K562 (cell line): ENCODE data around the gene CCL27. TPM values are rescaled to one million over a fixed set of nuclear protein-coding genes. Genes with fewer than 3 reads are reported as not detected.

ENCODE experiments used
- ATAC-seq: fragments of 200-7000 bp; cut with Tn5 transposase; 3 replicates; pipeline ENCODE4 v1.9.1; 2020; ENCODE audit warnings: moderate library complexity
- BruUV-seq: library from RNA; stranded (reverse); fragments of 400-500 nt; replicated peaks from 2 replicates; lab custom pipeline; 2021; lab: Mats Ljungman, UMichigan
- CTCF ChIA-PET: fragments of 300-600 bp; formaldehyde crosslinking; extraction: SDS; loops from one replicate; lab custom pipeline; 2021; ENCODE audit warnings: low intra/inter-chr PET ratio; lab: Yijun Ruan, JAX
- POLR2A ChIA-PET: fragments of 300-600, 350-650 bp; sonication (Branson Sonifier 250); formaldehyde crosslinking; extraction: SDS; loops from one replicate; lab custom pipeline; 2021; ENCODE audit warnings: antibody characterized with exemption, inconsistent platforms; lab: Yijun Ruan, JAX
- DNase-seq, 4 experiments: peaks; one replicate each; pipeline versions ENCODE4 v3.0.0 to v3.0.0-alpha.2; 2011 to 2018; ENCODE audit warnings: low spot score in 3 of 4, mixed read lengths in 3 of 4; ENCODE audit errors: extremely low read depth in 1 of 4
- FAIRE-seq: peaks from 2 replicates; lab custom pipeline; 2011; peaks lifted over from hg19 to GRCh38; lab: Jason Lieb, UNC
- H2AFZ ChIP-seq: 2 replicates; pipeline ENCODE4 v1.6.0; 2011; ENCODE audit warnings: low read depth, low read length, control low read depth, inconsistent platforms
- H3K27ac ChIP-seq: fragments of 200-600 bp; 3 replicates; pipeline ENCODE4 v1.8.0; 2011; ENCODE audit warnings: low read depth, mild to moderate bottlenecking, control low read depth, inconsistent platforms, low read length, moderate library complexity, mixed read lengths; ENCODE audit errors: extremely low read depth
- H3K27me3 ChIP-seq, 2 experiments: fragments of 300-600 bp in 1 of 2; 2 replicates in 1 of 2; 3 replicates in 1 of 2; pipeline versions ENCODE4 v1.6.0 to v1.8.0; 2011; ENCODE audit warnings: inconsistent platforms in 2 of 2, low read length in 2 of 2, mild to moderate bottlenecking in 1 of 2, mixed read lengths in 1 of 2, moderate library complexity in 1 of 2; ENCODE audit not compliant: control insufficient read depth in 2 of 2, insufficient read depth in 2 of 2
- H3K36me3 ChIP-seq: fragments of 300-600 bp; 3 replicates; pipeline ENCODE4 v1.8.0; 2011; ENCODE audit warnings: mild to moderate bottlenecking, low read length, inconsistent platforms; ENCODE audit not compliant: control insufficient read depth, insufficient read depth
- H3K4me1 ChIP-seq, 2 experiments: fragments of 200-600 bp in 1 of 2; replicated peaks in 1 of 2; 2 replicates in 1 of 2; 3 replicates in 1 of 2; pipeline versions ENCODE4 v1.5.1 to v1.8.0; 2011; ENCODE audit warnings: inconsistent platforms in 2 of 2, low read length in 2 of 2, mild to moderate bottlenecking in 1 of 2, mixed read lengths in 1 of 2, moderate library complexity in 1 of 2; ENCODE audit not compliant: control insufficient read depth in 2 of 2, insufficient read depth in 2 of 2
- H3K4me2 ChIP-seq: 2 replicates; pipeline ENCODE4 v1.6.1; 2011; ENCODE audit warnings: low read length, control low read depth, inconsistent platforms, mixed read lengths; ENCODE audit not compliant: insufficient read depth
- H3K4me3 ChIP-seq: fragments of 200-600 bp; sonication (generic), shearing (Covaris generic); 2 replicates; pipeline ENCODE4 v1.5.1; 2016; ENCODE audit warnings: control low read depth, inconsistent platforms
- H3K79me2 ChIP-seq: fragments of 200-600 bp; 3 replicates; pipeline ENCODE4 v1.8.0; 2011; ENCODE audit warnings: low read length, inconsistent platforms; ENCODE audit not compliant: control insufficient read depth, insufficient read depth
- H3K9ac ChIP-seq, 2 experiments: 2 replicates each; pipeline versions ENCODE4 v1.6.0 to v1.6.1; 2011; ENCODE audit warnings: low read depth in 2 of 2, low read length in 2 of 2, control low read depth in 1 of 2, inconsistent platforms in 1 of 2, mild to moderate bottlenecking in 1 of 2, mixed read lengths in 1 of 2; ENCODE audit not compliant: insufficient read depth in 1 of 2
- H3K9me1 ChIP-seq: one replicate; pipeline ENCODE4 v1.6.0; 2011; ENCODE audit warnings: inconsistent platforms, mild to moderate bottlenecking, low read length, moderate library complexity; ENCODE audit not compliant: control insufficient read depth, insufficient read depth
- H3K9me3 ChIP-seq: replicated peaks from 2 replicates; pipeline ENCODE4 v1.5.1; 2011; ENCODE audit warnings: low read depth, low read length, inconsistent platforms; ENCODE audit not compliant: control insufficient read depth, insufficient read depth
- H4K20me1 ChIP-seq: replicated peaks from 2 replicates; pipeline ENCODE4 v1.6.1; 2011; ENCODE audit warnings: low read length, inconsistent platforms, mixed read lengths; ENCODE audit not compliant: control insufficient read depth, insufficient read depth
- ARHGAP35 ChIP-seq: fragments of 450-650 bp; IDR thresholded peaks from 2 replicates; pipeline ENCODE4 v1.6.1; 2018; ENCODE audit not compliant: partially characterized antibody
- HNRNPLL ChIP-seq: fragments of 200-400 bp; formaldehyde crosslinking; IDR thresholded peaks from 2 replicates; pipeline ENCODE4 v1.6.1; 2017; ENCODE audit warnings: low read length, low read depth, mild to moderate bottlenecking; ENCODE audit not compliant: poor library complexity, severe bottlenecking
- PHF20 ChIP-seq: fragments of 450-650 bp; IDR thresholded peaks from 2 replicates; pipeline ENCODE4 v1.6.1; 2018; ENCODE audit not compliant: partially characterized antibody
- ZNF444 ChIP-seq: fragments of 250-450 bp; sonication (Bioruptor Pico); IDR thresholded peaks from 2 replicates; pipeline ENCODE4 v1.4.0; 2020; ENCODE audit warnings: mild to moderate bottlenecking, moderate library complexity
- WGBS: fragments of 100-300 bp; shearing (Covaris generic); methylation state at CpG from one replicate; pipeline ENCODE4 v1.1.6; 2016; ENCODE audit warnings: low coverage, mixed read lengths; ENCODE audit not compliant: insufficient coverage; ENCODE audit errors: missing lambda C conversion rate; 5-methylcytosine and 5-hydroxymethylcytosine counted together
- in situ Hi-C: fragments of 300-500 bp; cut with MboI; formaldehyde crosslinking; loops from 4 replicates; pipeline ENCODE4 v1.15.0; 2018; ENCODE audit warnings: inconsistent platforms, mixed read lengths
- intact Hi-C: fragments of 100-400 bp; cut with micrococcal nuclease; formaldehyde crosslinking; loops from 2 replicates; pipeline ENCODE4 v1.14.2; 2022
- polyA plus RNA-seq, 8 experiments: library from polyadenylated mRNA; depleted of rRNA in 4 of 8; stranded (reverse) in 5 of 8; unstranded in 3 of 8; fragments of >200 nt; fragmentation: Nextera tagmentation in 2 of 8; fragmentation: Illumina TruSeq in 1 of 8; extraction: Ambion mirVana in 2 of 8; extraction: Trizol in 1 of 8; gene quantifications; 2 replicates each; pipeline versions ENCODE4 v1.2.1 to v1.2.3, GENCODE V29; 2011 to 2014; ENCODE audit warnings: inconsistent platforms in 1 of 8, missing spikeins in 1 of 8
- total RNA-seq, 7 experiments: library from RNA; depleted of rRNA in 6 of 7; stranded (reverse); fragments of >200 nt in 6 of 7; fragmentation: Illumina TruSeq in 2 of 7; extraction: Trizol in 2 of 7; gene quantifications; 2 replicates each; pipeline versions ENCODE4 v1.2.1 to v1.2.3, GENCODE V29; 2011 to 2021; ENCODE audit warnings: low replicate concordance in 1 of 7
- TF ChIP-seq, protein P1 (sequence below): fragments of 200-800 bp; sonication (Bioruptor generic); IDR thresholded peaks from 2 replicates; pipeline ENCODE4 v1.6.1; 2017; ENCODE audit warnings: missing genetic modification characterization, missing compliant biosample characterization
- TF ChIP-seq, protein P2 (sequence below), 3 experiments: IDR thresholded peaks in 2 of 3; conservative IDR thresholded peaks in 1 of 3; 2 replicates each; pipeline ENCODE4 v1.5.1; 2011 to 2012; ENCODE audit warnings: low read length in 3 of 3, mild to moderate bottlenecking in 3 of 3, control low read depth in 2 of 3, improper control_type of control experiment in 1 of 3, inconsistent platforms in 1 of 3, low read depth in 1 of 3, mixed read lengths in 1 of 3, moderate library complexity in 1 of 3; ENCODE audit not compliant: insufficient read depth in 2 of 3
- TF ChIP-seq, protein P3 (sequence below), 2 experiments: IDR thresholded peaks; 2 replicates each; pipeline ENCODE4 v1.6.1; 2011; ENCODE audit warnings: borderline replicate concordance in 1 of 2, control low read depth in 1 of 2, low read depth in 1 of 2, low read length in 1 of 2, mild to moderate bottlenecking in 1 of 2, mixed read lengths in 1 of 2, moderate library complexity in 1 of 2; ENCODE audit not compliant: insufficient read depth in 1 of 2, insufficient read length in 1 of 2, poor library complexity in 1 of 2, severe bottlenecking in 1 of 2; ENCODE audit errors: extremely low read depth in 1 of 2

The CCL27 gene
- total and polyA plus RNA-seq, 9 of the 15 experiments (the other 6 are each of a cell fraction or from before 2014, with no cell fraction given), result 0.10 to 0.53 (median 0.27) TPM; not detected in 5

DNA sequence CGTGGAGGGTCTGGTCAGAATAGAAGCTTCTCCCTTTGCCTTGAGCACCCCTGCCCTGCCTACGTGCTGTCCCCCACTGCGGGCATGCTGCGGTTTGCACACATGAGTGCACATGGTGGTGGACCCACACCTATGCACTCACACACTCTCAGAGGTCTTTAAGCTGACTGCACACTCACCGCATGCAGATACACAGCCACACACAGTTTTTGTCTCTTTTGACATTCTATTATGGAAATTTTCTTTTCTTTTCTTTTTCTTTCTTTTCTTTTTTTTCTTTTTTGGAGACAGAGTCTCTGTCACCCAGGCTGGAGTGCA is 33.0 kb downstream of the CCL27 start:
- FAIRE-seq (no peak), DNase-seq (no peak), ATAC-seq (no peak)
- no peak overlapping the region for H3K4me3 ChIP-seq
- H3K4me1 ChIP-seq, result peaks cover 0 to 19% of the 10 kb centered on the region in 2 experiments; a peak in 4 of 5 replicates
- H3K9me1 ChIP-seq, result no peaks in the 10 kb centered on the region
- H3K27ac ChIP-seq, result no peak overlapping the region
- H3K27me3 ChIP-seq, result peaks cover 14 to 55% of the 10 kb centered on the region in 2 experiments; a peak in 4 of 5 replicates
- in situ Hi-C loops (no loop called here), intact Hi-C loops (no loop called here)
- no peak overlapping the region for H2AFZ ChIP-seq
- H3K79me2 ChIP-seq, result no peaks in the 10 kb centered on the region
- TF ChIP-seq ARHGAP35, result no peak
- no peaks in the 10 kb centered on the region for H3K9me3 ChIP-seq
- H3K36me3 ChIP-seq, result no peaks in the 10 kb centered on the region
- ChIA-PET POLR2A (no interaction called here), CTCF (no interaction called here)
- WGBS, result 3% methylated on average over 5 of the region's 5 CpGs
- H3K9ac ChIP-seq, result no peak overlapping the region
- no TSS peak for BruUV-seq
- 0 out of 2 replicates have a peak, but pooled peaks cover 4% of the 10 kb centered on the region for H4K20me1 ChIP-seq
- H3K4me2 ChIP-seq, result peak overlapping the region; percentile 41; the same call in 1 of the 2 replicates

DNA sequence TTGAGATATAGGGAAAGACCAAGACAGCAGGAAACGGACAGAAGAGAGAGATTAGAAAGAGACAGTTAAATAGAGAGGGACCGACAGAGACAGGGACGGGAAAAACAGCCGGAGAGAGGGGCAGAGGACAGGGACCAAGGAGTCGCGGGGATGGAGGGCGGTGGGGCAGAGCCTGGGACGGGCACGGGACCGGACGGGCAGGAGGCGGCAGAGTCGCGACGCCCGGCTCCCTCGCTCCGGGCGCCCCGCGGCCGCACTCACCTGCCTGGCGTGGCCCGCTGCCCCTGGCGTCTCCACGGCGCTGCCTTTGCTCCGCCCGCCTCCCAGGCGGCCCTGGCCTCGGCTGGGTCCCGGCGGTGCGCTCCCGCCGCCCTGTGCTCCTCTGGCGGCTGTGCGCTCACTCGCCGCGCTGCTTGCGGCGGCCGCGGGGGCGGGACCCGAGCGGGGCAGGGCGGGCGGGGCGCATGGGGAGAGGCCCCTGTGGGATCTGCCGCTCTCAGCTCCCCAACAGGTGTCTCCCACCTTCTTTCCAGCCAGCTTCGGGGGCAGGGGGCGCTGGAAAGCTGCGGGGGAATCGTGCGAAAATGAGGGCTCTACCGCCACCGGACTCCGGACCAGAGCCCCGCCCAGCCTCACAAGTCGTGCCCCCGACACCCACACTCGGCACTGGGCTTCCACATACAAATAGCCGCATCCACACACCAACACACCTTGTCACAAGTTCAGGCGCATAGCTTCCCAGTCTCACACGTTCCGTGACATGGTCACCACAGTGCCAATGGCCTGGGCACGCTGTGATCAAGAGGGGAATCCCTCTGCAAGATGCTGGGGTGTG is 33.6 kb downstream of the CCL27 start, which contains the start of gene ARID3C:
Gene ARID3C (minus strand): TSS at position 411 of the 835 bp plus-strand sequence. CDS start 1,052 bp downstream, outside the sequence.
- peak within 1 kb of the TSS; percentile 32; the same call in 1 of the 2 replicates for H2AFZ ChIP-seq
- H3K9me3 ChIP-seq, result no peaks in the 10 kb centered on the region
- H3K27me3 ChIP-seq, result peaks cover 14 to 55% of the 10 kb centered on the region in 2 experiments; a peak in 4 of 5 replicates
- DNase-seq, result peak; percentile 53 to 70 (median 62)
- ChIA-PET CTCF (no interaction called here), POLR2A (no interaction called here)
- H3K79me2 ChIP-seq, result no peaks in the 10 kb centered on the region
- WGBS, result 6% methylated on average over 20 of the region's 69 CpGs
- no peak for FAIRE-seq
- no TSS peak for BruUV-seq
- H3K4me3 ChIP-seq, result peak within 1 kb of the TSS; percentile 18
- peaks cover 0 to 21% of the 10 kb centered on the region in 2 experiments; a peak in 4 of 5 replicates for H3K4me1 ChIP-seq
- in situ Hi-C loops (no loop called here), intact Hi-C loops (no loop called here)
- H3K27ac ChIP-seq, result no peak within 1 kb of the TSS
- peak within 1 kb of the TSS in 1 of 2 experiments; percentile 78; a peak in 2 of 4 replicates for H3K9ac ChIP-seq
- 0 out of 2 replicates have a peak, but pooled peaks cover under 1% of the 10 kb centered on the region for H4K20me1 ChIP-seq
- H3K36me3 ChIP-seq, result no peaks in the 10 kb centered on the region
- no peaks in the 10 kb centered on the region for H3K9me1 ChIP-seq
- ATAC-seq, result peak; percentile 97
- H3K4me2 ChIP-seq, result peak within 1 kb of the TSS; percentile 58
- TF ChIP-seq PHF20 (no peak), HNRNPLL (peak; percentile 97), ZNF444 (CRISPR knock-in tag) (no peak)
- TF ChIP-seq, protein P1, sequence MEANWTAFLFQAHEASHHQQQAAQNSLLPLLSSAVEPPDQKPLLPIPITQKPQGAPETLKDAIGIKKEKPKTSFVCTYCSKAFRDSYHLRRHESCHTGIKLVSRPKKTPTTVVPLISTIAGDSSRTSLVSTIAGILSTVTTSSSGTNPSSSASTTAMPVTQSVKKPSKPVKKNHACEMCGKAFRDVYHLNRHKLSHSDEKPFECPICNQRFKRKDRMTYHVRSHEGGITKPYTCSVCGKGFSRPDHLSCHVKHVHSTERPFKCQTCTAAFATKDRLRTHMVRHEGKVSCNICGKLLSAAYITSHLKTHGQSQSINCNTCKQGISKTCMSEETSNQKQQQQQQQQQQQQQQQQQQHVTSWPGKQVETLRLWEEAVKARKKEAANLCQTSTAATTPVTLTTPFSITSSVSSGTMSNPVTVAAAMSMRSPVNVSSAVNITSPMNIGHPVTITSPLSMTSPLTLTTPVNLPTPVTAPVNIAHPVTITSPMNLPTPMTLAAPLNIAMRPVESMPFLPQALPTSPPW (CRISPR knock-in tag), result peak; percentile 26; the same call in 1 of the 2 replicates
- TF ChIP-seq, protein P2, sequence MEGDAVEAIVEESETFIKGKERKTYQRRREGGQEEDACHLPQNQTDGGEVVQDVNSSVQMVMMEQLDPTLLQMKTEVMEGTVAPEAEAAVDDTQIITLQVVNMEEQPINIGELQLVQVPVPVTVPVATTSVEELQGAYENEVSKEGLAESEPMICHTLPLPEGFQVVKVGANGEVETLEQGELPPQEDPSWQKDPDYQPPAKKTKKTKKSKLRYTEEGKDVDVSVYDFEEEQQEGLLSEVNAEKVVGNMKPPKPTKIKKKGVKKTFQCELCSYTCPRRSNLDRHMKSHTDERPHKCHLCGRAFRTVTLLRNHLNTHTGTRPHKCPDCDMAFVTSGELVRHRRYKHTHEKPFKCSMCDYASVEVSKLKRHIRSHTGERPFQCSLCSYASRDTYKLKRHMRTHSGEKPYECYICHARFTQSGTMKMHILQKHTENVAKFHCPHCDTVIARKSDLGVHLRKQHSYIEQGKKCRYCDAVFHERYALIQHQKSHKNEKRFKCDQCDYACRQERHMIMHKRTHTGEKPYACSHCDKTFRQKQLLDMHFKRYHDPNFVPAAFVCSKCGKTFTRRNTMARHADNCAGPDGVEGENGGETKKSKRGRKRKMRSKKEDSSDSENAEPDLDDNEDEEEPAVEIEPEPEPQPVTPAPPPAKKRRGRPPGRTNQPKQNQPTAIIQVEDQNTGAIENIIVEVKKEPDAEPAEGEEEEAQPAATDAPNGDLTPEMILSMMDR (IDR thresholded peaks at IDR 0.05 in 2 of 3, conservative IDR thresholded peaks at IDR 0.05 in 1 of 3; ENCODE audit: insufficient read depth in 2 of 3, low read depth in 1 of 3, low read length in 3 of 3), result peak in 1 of 3 experiments; percentile 24; a peak in 1 of 6 replicates
- TF ChIP-seq, protein P3, sequence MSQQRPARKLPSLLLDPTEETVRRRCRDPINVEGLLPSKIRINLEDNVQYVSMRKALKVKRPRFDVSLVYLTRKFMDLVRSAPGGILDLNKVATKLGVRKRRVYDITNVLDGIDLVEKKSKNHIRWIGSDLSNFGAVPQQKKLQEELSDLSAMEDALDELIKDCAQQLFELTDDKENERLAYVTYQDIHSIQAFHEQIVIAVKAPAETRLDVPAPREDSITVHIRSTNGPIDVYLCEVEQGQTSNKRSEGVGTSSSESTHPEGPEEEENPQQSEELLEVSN (IDR thresholded peaks at IDR 0.05; ENCODE audit: borderline replicate concordance in 1 of 2, extremely low read depth in 1 of 2, insufficient read depth in 1 of 2, insufficient read length in 1 of 2, low read depth in 1 of 2, low read length in 1 of 2, poor library complexity in 1 of 2, severe bottlenecking in 1 of 2), result peak in 1 of 2 experiments; percentile 77
